Stimulated activated naive B cell treated with anti-CD40 and anti-IgM and Interleukin-4, amounts not matched to agents 10 μg/mL and 1 μg/mL and 100 μg/mL, for 72 hours (primary cell): ENCODE results near the gene MCHR2.
A peak's percentile ranks its signal among the peaks of the same experiment; 100 is the strongest.
"Not testable (repeated sequence)": the region's sequence is repeated elsewhere in the genome, so short reads cannot be mapped to it uniquely, and the experiment has no call there.

ENCODE experiments used
- ATAC-seq, 2 donors: fragments of 150-1000 bp; cut with Tn5 transposase; replicated peaks; 2 replicates each; pipeline ENCODE4 v1.10.0; 2021; ENCODE audit warnings: moderate library complexity in 1 of 2
- DNase-seq: peaks from one replicate; pipeline ENCODE4 v3.0.0; 2021
- H3K27ac Mint-ChIP-seq: one replicate; pipeline ENCODE4 v1.8.0; 2022; ENCODE audit warnings: mild to moderate bottlenecking, mixed read lengths
- H3K27me3 Mint-ChIP-seq, 2 donors: one replicate each; pipeline ENCODE4 v1.8.0; 2022; ENCODE audit warnings: mixed read lengths in 2 of 2
- H3K36me3 Mint-ChIP-seq, 2 donors: one replicate each; pipeline ENCODE4 v1.8.0; 2022; ENCODE audit warnings: mixed read lengths in 2 of 2, mild to moderate bottlenecking in 1 of 2
- H3K4me1 Mint-ChIP-seq, 2 donors: one replicate each; pipeline ENCODE4 v1.8.0; 2022; ENCODE audit warnings: mixed read lengths in 2 of 2, mild to moderate bottlenecking in 1 of 2
- H3K4me3 Mint-ChIP-seq, 2 donors: one replicate each; pipeline ENCODE4 v1.8.0; 2022; ENCODE audit warnings: mild to moderate bottlenecking in 2 of 2, mixed read lengths in 2 of 2, moderate library complexity in 1 of 2
- H3K9me3 Mint-ChIP-seq, 2 donors: one replicate each; pipeline ENCODE4 v1.8.0; 2022; ENCODE audit warnings: mixed read lengths in 2 of 2, mild to moderate bottlenecking in 1 of 2

The MCHR2 gene, protein sequence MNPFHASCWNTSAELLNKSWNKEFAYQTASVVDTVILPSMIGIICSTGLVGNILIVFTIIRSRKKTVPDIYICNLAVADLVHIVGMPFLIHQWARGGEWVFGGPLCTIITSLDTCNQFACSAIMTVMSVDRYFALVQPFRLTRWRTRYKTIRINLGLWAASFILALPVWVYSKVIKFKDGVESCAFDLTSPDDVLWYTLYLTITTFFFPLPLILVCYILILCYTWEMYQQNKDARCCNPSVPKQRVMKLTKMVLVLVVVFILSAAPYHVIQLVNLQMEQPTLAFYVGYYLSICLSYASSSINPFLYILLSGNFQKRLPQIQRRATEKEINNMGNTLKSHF

DNA sequence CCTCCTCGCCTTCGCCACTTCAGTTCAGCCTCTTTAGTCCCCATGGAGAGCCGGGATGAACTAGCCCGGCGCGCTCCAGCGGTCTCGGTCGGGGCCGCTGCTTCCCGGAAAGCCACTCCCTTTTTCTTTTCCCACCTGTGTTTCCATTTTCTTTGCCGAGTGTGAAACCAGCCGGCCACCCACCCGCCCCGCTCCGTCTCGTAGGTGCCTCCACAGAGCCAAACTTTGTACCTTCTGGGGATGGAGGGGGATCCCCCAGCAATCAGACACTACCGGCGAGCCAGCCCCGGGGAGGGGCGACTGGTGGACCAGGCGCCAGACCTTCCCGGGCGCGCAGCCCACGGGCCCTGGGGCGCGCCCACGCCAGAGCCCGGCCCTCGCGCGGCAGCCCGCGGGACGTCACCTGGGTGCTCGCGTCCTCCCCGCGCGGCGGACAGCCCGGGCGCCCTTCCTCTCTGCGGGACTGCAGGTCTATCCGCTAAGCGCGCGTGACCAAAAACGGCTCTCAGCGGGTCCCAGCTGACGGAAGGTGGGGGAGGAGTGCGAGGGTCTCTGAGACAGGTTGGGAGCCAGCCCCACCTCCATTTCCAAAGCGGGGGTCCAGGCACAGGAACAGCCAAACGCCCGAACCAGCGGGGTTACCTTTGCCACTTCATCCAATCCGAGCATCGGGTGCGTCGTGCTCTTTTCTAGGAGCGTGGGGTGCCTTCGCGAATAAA, at the start of gene MCHR2:
TSS of gene MCHR2 (minus strand) at position 691 of the 719 bp plus-strand sequence. CDS start 38,076 bp downstream, outside the sequence.
- no peaks in the 10 kb centered on the region for H3K4me1 Mint-ChIP-seq
- H3K36me3 Mint-ChIP-seq: no peaks in the 10 kb centered on the region
- DNase-seq: no peak
- H3K9me3 Mint-ChIP-seq: no peaks in the 10 kb centered on the region
- peaks cover 33 to 48% of the 10 kb centered on the region in 2 donors for H3K27me3 Mint-ChIP-seq
- no peak for ATAC-seq
- H3K4me3 Mint-ChIP-seq: no peak within 1 kb of the TSS
- no peak within 1 kb of the TSS for H3K27ac Mint-ChIP-seq

DNA sequence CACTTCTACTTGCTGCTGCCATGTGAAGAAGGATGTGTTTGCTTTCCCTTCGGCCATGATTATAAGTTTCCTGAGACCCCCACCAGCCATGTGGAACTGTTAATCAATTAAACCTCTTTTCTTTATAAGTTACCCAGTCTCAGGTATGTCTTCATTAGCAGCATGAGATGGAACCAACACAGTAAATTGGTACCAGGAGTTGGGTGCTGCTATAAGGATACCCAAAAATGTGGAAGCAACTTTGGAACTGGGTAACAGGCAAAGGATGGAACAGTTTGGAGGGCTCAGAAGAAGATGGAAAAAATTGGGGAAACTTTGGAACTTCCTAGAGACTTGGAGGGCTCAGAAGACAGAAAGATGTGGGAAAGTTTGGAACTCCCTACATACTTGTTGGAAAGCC, 44.5 kb upstream of the MCHR2 start:
- DNase-seq, ATAC-seq, H3K4me1 Mint-ChIP-seq, H3K36me3 Mint-ChIP-seq, H3K4me3 Mint-ChIP-seq, H3K27me3 Mint-ChIP-seq, H3K27ac Mint-ChIP-seq: not testable (repeated sequence)
- H3K9me3 Mint-ChIP-seq: peaks cover 11 to 16% of the 10 kb centered on the region in 2 donors

DNA sequence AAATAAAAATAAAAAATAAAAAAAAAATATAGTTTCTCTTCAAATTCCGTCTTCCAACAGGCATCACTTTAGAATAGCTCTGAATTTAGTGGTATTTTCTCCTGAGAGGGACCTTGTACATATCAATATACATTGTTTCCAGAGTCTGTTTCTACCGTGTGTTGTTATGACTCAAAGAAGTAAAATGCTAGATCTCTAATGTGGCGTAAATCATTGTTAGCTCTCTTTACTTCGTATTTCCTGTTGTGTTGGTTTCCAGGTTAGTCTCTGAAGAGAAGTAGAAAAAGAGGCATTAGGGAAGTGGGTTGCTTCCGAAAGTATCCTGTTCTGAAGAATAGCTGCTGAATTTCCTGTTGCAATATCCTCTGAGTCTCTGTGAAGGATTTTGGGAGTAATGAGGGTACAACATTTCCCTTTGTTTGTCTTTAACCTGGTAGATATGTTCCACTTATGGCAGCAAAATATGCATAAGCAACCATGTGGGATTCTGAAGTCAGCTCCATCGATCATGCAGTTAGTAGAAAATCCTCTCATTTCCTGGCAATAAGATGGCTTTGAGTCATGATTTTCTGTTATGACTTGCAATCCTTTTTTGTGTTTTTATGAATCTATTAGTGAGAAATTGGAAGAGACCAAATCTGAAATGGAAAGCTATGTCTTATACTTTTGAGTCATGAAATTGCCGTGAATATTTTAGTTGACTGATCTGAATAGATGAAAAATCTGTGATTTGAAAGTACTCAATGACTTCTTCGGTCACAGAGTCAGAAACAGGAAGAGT, 42.0 kb upstream of the MCHR2 start:
- DNase-seq (no peak), ATAC-seq (peak in 1 of 2 donors; percentile 63)
- H3K4me3 Mint-ChIP-seq: no peak overlapping the region
- H3K27ac Mint-ChIP-seq: no peak overlapping the region
- peaks cover 10 to 15% of the 10 kb centered on the region in 2 donors for H3K9me3 Mint-ChIP-seq
- H3K27me3 Mint-ChIP-seq: no peaks in the 10 kb centered on the region
- H3K36me3 Mint-ChIP-seq: no peaks in the 10 kb centered on the region
- H3K4me1 Mint-ChIP-seq: peaks cover 0 to 5% of the 10 kb centered on the region in 2 donors

DNA sequence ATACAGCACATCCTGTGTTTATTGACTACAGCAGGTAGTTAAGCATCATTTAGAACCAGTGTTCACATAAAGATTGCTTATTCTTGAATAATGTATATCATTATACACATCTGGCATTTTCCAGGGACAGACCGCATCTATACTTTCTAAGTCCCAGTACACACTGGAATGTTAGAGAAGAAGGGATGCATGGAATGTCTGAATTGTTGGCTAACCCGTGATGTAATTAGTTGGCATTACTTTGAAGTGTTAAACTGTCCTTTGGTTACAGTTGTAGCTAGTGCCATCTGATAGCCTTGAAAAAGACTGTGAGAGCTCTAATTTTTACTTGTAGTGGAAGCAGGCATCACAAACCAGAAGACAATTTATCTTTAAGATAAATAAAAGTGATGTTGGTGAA, 29.8 kb upstream of the MCHR2 start:
- Mint-ChIP-seq H3K4me3 (no peak overlapping the region), H3K27ac (no peak overlapping the region), H3K9me3 (peaks cover under 1 to 4% of the 10 kb centered on the region in 2 donors), H3K4me1 (no peaks in the 10 kb centered on the region), H3K36me3 (no peaks in the 10 kb centered on the region), H3K27me3 (no peaks in the 10 kb centered on the region)
- ATAC-seq (no peak), DNase-seq (no peak)

DNA sequence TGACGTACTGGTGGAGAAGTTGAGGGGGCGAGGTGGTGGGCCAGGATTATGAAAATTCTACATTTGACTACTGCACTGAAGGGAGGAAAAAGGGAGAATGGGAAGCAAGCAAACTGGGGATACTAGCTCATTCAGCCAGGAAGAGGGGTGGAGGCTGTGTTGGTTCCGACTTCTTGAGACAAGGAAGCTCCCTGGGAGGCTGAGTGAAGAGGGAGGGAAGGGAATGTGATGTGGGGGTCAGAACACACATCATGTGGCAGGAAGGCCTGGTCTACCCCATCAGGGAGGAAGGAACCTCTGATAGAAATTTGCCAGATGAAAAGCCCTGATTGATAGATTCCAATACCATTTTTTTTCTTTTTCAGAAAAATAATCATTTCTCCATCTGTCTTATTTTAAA, 28.8 kb upstream of the MCHR2 start:
- Mint-ChIP-seq H3K36me3 (peaks cover 0 to 2% of the 10 kb centered on the region in 2 donors), H3K4me3 (no peak overlapping the region), H3K9me3 (peaks cover 7% of the 10 kb centered on the region in 2 donors), H3K4me1 (no peaks in the 10 kb centered on the region), H3K27ac (no peak overlapping the region), H3K27me3 (no peaks in the 10 kb centered on the region)
- ATAC-seq: no peak
- no peak for DNase-seq

DNA sequence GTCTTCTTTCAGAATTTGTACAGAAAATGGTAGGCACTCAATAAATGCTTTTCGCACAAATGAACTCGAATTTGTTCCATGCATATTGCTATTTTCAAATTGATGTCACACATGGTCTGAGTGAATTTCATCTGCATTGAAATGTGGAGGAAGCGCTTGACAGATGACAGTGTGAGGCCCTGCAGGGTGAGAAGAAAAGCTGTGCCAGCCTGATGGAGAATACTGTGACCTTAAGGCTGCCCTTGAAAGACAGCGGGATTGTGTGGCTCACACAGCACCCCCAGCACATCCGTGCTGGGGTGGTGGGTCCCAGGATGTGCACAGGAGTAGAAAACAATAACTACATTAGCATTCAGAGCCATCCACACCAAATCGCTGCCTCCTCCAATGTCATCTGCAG, 14.8 kb upstream of the MCHR2 start:
- H3K27me3 Mint-ChIP-seq: peaks cover 6 to 10% of the 10 kb centered on the region in 2 donors
- H3K4me3 Mint-ChIP-seq: no peak overlapping the region
- DNase-seq (no peak), ATAC-seq (no peak)
- peaks cover 0 to 4% of the 10 kb centered on the region in 2 donors for H3K9me3 Mint-ChIP-seq
- no peaks in the 10 kb centered on the region for H3K4me1 Mint-ChIP-seq
- H3K36me3 Mint-ChIP-seq: no peaks in the 10 kb centered on the region
- no peak overlapping the region for H3K27ac Mint-ChIP-seq

DNA sequence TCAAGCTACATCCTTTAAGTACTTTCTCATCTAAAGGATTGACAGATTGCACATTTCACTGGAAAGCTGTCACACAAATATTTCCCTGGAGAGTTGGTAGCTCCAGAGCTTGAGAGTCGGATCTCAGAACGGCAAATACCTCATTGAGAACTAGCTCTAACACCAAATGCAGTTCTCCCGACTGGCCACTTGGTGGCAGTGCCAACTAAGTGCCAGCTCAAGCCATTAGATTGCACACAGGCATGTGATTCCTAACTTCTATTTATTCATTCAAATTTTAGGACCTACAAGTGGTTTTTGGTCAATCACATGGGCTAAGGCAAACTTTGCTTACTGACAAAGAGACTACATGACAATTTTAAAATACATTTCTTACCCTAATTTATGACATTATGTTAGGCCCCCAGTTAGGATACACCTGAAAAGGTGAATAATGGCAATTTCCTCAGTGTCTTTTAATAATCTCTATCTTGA, 7.9 kb upstream of the MCHR2 start:
- ATAC-seq (peak; percentile 61 to 75), DNase-seq (peak; percentile 6)
- Mint-ChIP-seq H3K36me3 (no peaks in the 10 kb centered on the region), H3K4me3 (no peak overlapping the region), H3K9me3 (no peaks in the 10 kb centered on the region), H3K27ac (no peak overlapping the region), H3K4me1 (no peaks in the 10 kb centered on the region), H3K27me3 (peaks cover 17% of the 10 kb centered on the region in 2 donors)

DNA sequence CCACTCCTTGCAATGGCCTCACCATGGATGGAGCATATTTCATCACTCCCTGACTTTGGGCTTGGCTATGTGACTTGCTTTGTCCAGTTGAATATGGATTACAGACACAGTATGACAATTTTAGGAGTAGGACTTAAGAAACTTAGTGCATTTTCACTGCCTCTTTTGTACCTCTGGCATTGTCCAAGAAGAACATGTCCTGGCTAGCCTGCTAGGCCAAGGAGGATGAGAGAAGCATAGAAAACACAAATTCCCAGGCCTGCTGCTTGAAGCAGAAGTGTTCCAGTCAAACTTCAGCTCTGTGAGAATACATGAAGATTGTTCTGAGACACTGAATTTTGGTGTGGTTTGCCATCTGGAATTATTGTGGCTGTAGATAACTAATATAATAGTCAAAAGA, 3.1 kb upstream of the MCHR2 start:
- Mint-ChIP-seq H3K27ac (no peak overlapping the region), H3K9me3 (no peaks in the 10 kb centered on the region)

DNA sequence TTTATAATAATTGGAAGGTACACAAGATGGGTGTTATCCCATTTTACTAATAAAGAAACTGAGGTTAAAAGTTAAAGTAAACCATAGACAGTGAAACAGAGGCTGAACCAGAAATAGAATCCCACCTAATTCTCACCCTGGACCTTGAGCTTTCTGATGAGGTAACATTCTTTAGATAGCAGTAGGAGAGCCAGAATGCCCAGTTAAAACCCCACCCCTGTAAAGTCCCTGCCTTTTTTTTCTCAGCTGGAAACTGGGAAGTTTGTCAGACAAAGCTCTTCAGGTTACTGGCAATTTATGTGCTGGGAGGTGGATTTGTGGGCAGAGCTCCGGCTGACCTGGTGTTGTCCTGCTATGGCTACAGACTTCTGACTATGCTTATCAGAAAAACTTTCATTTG, 1.9 kb upstream of the MCHR2 start:
- Mint-ChIP-seq H3K36me3 (no peaks in the 10 kb centered on the region), H3K27me3 (peaks cover 29 to 46% of the 10 kb centered on the region in 2 donors), H3K4me1 (no peaks in the 10 kb centered on the region), H3K9me3 (no peaks in the 10 kb centered on the region), H3K27ac (no peak overlapping the region), H3K4me3 (no peak overlapping the region)
- DNase-seq (no peak), ATAC-seq (no peak)

More for the DNA sequence above, 3.1 kb upstream of the MCHR2 start:
- no peak overlapping the region for H3K4me3 Mint-ChIP-seq
- no peak for ATAC-seq
- H3K4me1 Mint-ChIP-seq: no peaks in the 10 kb centered on the region
- peaks cover 31 to 49% of the 10 kb centered on the region in 2 donors for H3K27me3 Mint-ChIP-seq
- no peaks in the 10 kb centered on the region for H3K36me3 Mint-ChIP-seq
- DNase-seq: no peak

DNA sequence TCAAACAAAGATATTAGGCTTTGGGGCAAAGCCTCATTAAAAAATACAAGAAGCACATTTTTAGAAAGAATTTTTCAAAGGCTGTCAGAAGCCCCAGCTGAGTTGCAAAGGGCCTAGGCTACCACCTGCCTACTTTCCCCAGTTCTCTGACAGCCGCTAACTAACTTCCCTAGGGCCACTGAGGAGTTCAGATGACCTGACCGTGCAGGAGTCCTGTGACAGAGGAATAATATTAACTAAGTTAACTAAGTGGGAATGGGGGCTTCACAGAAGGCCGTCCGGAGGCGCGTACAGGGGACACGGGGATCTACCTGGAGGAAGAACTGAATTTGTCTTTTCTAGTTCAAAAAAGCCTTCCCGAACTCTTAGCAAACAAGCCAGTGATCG, 884 bp downstream of the MCHR2 start:
- H3K4me3 Mint-ChIP-seq: no peak overlapping the region
- no peaks in the 10 kb centered on the region for H3K4me1 Mint-ChIP-seq

DNA sequence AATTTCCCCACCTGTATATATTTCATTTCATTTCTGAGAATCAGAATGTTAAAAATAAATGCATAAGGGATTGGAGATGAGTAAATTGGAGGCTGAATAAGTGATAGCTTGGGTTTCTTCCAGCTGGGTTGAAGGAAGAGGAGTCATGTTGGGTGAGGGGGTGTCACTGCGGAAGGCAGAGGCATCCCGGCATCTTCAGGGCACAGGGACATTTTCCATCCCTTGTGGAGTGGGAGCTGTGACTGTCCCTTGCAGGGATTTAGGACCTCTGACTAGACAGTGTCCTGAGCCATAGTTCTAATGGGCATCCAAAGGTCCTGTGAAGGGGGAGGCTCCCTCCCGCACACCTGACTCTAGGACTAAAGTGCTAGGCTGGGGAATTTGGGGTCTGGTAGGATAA, 2.1 kb downstream of the MCHR2 start:
- H3K4me1 Mint-ChIP-seq: no peaks in the 10 kb centered on the region
- H3K27ac Mint-ChIP-seq: no peak overlapping the region
- DNase-seq: no peak
- H3K27me3 Mint-ChIP-seq: peaks cover 33 to 48% of the 10 kb centered on the region in 2 donors
- H3K36me3 Mint-ChIP-seq: no peaks in the 10 kb centered on the region
- no peak overlapping the region for H3K4me3 Mint-ChIP-seq
- no peak for ATAC-seq
- no peaks in the 10 kb centered on the region for H3K9me3 Mint-ChIP-seq

More for the DNA sequence above, 884 bp downstream of the MCHR2 start:
- DNase-seq (no peak), ATAC-seq (no peak)
- H3K9me3 Mint-ChIP-seq: no peaks in the 10 kb centered on the region
- H3K36me3 Mint-ChIP-seq: no peaks in the 10 kb centered on the region
- peaks cover 33 to 48% of the 10 kb centered on the region in 2 donors for H3K27me3 Mint-ChIP-seq
- H3K27ac Mint-ChIP-seq: no peak overlapping the region

DNA sequence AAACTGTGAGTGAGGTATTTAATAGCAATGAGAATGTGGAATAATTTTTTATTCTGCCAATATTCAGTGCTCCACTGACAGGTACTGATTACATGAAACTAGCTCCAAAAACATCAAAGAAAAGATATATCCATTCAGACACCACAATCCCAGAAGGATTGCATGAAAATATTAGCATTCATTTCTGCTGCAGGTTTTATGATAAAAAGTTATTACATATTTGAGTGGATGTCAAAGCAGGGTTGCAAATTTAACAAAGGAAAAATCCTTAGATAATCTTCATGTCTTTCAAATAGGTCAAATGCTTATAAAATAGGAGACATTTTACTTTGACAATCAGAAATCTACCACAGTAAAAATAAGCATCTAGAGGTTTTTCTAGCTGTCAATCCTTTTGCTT, 13.3 kb downstream of the MCHR2 start:
- DNase-seq (no peak), ATAC-seq (no peak)
- Mint-ChIP-seq H3K36me3 (no peaks in the 10 kb centered on the region), H3K9me3 (peaks cover 0 to 5% of the 10 kb centered on the region in 2 donors), H3K27me3 (peaks cover 0 to 2% of the 10 kb centered on the region in 2 donors), H3K27ac (no peak overlapping the region), H3K4me1 (no peaks in the 10 kb centered on the region), H3K4me3 (no peak overlapping the region)

DNA sequence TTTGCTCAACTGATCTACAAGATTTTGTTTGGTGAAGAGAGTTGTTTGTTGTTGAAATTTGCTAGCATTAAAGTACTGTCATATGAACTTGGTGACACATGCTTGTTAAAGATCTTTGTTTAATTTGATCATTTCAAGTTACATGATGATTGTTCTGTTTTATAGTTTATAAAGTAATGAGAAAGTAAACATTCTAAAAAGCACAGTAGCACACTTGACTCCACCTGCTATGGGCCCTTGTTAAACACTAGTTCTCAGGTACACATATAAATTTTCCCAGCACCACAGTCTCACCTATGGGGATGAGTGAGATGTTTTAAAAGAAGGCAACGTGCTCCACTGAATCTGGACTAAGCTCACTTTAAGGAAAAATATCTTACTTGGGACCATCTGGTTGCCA, 14.1 kb downstream of the MCHR2 start:
- Mint-ChIP-seq H3K36me3 (peaks cover 0 to 2% of the 10 kb centered on the region in 2 donors), H3K9me3 (peaks cover 0 to 9% of the 10 kb centered on the region in 2 donors), H3K4me1 (no peaks in the 10 kb centered on the region), H3K4me3 (no peak overlapping the region), H3K27ac (no peak overlapping the region), H3K27me3 (no peaks in the 10 kb centered on the region)
- no peak for ATAC-seq
- no peak for DNase-seq

DNA sequence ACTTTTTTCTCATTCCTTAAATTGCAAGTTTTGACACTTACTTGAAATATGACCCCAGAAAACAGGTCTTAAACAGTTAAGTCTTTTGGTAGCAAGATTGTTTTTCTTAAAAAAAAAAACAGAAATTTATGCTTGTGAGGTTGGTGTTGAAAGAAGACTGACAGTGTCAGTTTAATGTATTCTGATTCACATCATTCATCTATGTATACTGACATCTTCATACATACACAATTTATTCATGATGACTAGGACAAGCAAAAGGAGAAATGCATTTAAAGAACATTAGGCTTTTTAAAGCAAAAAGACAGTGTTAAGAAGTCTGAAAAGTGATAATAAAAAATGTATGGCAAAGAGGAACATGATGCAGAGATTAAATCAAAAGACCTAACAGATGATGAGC, 27.0 kb downstream of the MCHR2 start:
- no peak for ATAC-seq
- H3K27ac Mint-ChIP-seq: no peak overlapping the region

More for the DNA sequence above, 27.0 kb downstream of the MCHR2 start:
- Mint-ChIP-seq H3K4me3 (no peak overlapping the region), H3K4me1 (no peaks in the 10 kb centered on the region), H3K9me3 (no peaks in the 10 kb centered on the region), H3K36me3 (no peaks in the 10 kb centered on the region), H3K27me3 (no peaks in the 10 kb centered on the region)
- no peak for DNase-seq
